ENCODE data around the gene CASQ2.

Gene CASQ2

GRCh38 chr1:115768549-115768948 lies at the start of gene CASQ2:
Gene CASQ2 (minus strand): TSS chr1:115768714. CDS start chr1:115768541, 173 bp downstream.
- Histone ChIP-seq H3K9me3 (ENCODE audit: control insufficient read depth, insufficient read depth, low read length) (no peaks in the 10 kb centered on the region), H3K36me3 (ENCODE audit: insufficient read depth, low read length) (no peaks in the 10 kb centered on the region), H3K4me1 (ENCODE audit: insufficient read depth, low read length) (peaks cover 6% of the 10 kb centered on the region), H3K9ac (ENCODE audit: low read depth, low read length) (no peak within 1 kb of the TSS)

- no peaks in the 10 kb centered on the region for H3K4me1 ChIP-seq (ENCODE audit: insufficient read depth, low read length)
- H3K9me3 ChIP-seq (ENCODE audit: control insufficient read depth, insufficient read depth, low read length): no peaks in the 10 kb centered on the region
- no peaks in the 10 kb centered on the region for H3K36me3 ChIP-seq (ENCODE audit: insufficient read depth, low read length)
- no peak overlapping the region for H3K9ac ChIP-seq (ENCODE audit: low read depth, low read length)
Observed at GRCh38 chr1:115815694-115816093, 47.2 kb upstream of the CASQ2 start.

GRCh38 chr1:115814685-115815398 lies 46.3 kb upstream of the CASQ2 start:
- Histone ChIP-seq H3K4me1 (ENCODE audit: insufficient read depth, low read length) (no peaks in the 10 kb centered on the region), H3K9me3 (ENCODE audit: control insufficient read depth, insufficient read depth, low read length) (no peaks in the 10 kb centered on the region), H3K36me3 (ENCODE audit: insufficient read depth, low read length) (no peaks in the 10 kb centered on the region), H3K9ac (ENCODE audit: low read depth, low read length) (no peak overlapping the region)

- Histone ChIP-seq H3K36me3 (ENCODE audit: insufficient read depth, low read length) (no peaks in the 10 kb centered on the region), H3K9ac (ENCODE audit: low read depth, low read length) (no peak overlapping the region), H3K9me3 (ENCODE audit: control insufficient read depth, insufficient read depth, low read length) (no peaks in the 10 kb centered on the region), H3K4me1 (ENCODE audit: insufficient read depth, low read length) (no peaks in the 10 kb centered on the region)
Observed at GRCh38 chr1:115813727-115814126, 45.2 kb upstream of the CASQ2 start.

GRCh38 chr1:115811140-115811828 lies 42.8 kb upstream of the CASQ2 start:
- H3K9ac ChIP-seq (ENCODE audit: low read depth, low read length): no peak overlapping the region
- no peaks in the 10 kb centered on the region for H3K4me1 ChIP-seq (ENCODE audit: insufficient read depth, low read length)

GRCh38 chr1:115810609-115811008 lies 42.1 kb upstream of the CASQ2 start:
- H3K4me1 ChIP-seq (ENCODE audit: insufficient read depth, low read length): no peaks in the 10 kb centered on the region

More at GRCh38 chr1:115811140-115811828, 42.8 kb upstream of the CASQ2 start:
- Histone ChIP-seq H3K9me3 (ENCODE audit: control insufficient read depth, insufficient read depth, low read length) (no peaks in the 10 kb centered on the region), H3K36me3 (ENCODE audit: insufficient read depth, low read length) (no peaks in the 10 kb centered on the region)

GRCh38 chr1:115809847-115810246 lies 41.3 kb upstream of the CASQ2 start:
- Histone ChIP-seq H3K4me1 (ENCODE audit: insufficient read depth, low read length) (no peaks in the 10 kb centered on the region), H3K9ac (ENCODE audit: low read depth, low read length) (no peak overlapping the region), H3K36me3 (ENCODE audit: insufficient read depth, low read length) (no peaks in the 10 kb centered on the region), H3K9me3 (ENCODE audit: control insufficient read depth, insufficient read depth, low read length) (no peaks in the 10 kb centered on the region)

More at GRCh38 chr1:115810609-115811008, 42.1 kb upstream of the CASQ2 start:
- Histone ChIP-seq H3K9me3 (ENCODE audit: control insufficient read depth, insufficient read depth, low read length) (no peaks in the 10 kb centered on the region), H3K9ac (ENCODE audit: low read depth, low read length) (no peak overlapping the region), H3K36me3 (ENCODE audit: insufficient read depth, low read length) (no peaks in the 10 kb centered on the region)

GRCh38 chr1:115809076-115809475 lies 40.6 kb upstream of the CASQ2 start:
- H3K36me3 ChIP-seq (ENCODE audit: insufficient read depth, low read length): no peaks in the 10 kb centered on the region
- no peak overlapping the region for H3K9ac ChIP-seq (ENCODE audit: low read depth, low read length)
- 0 out of 2 replicates have a peak, but pooled peaks cover 3% of the 10 kb centered on the region for H3K9me3 ChIP-seq (ENCODE audit: control insufficient read depth, insufficient read depth, low read length)
- H3K4me1 ChIP-seq (ENCODE audit: insufficient read depth, low read length): no peaks in the 10 kb centered on the region

- H3K4me1 ChIP-seq (ENCODE audit: insufficient read depth, low read length): no peaks in the 10 kb centered on the region
- no peak overlapping the region for H3K9ac ChIP-seq (ENCODE audit: low read depth, low read length)
- no peaks in the 10 kb centered on the region for H3K36me3 ChIP-seq (ENCODE audit: insufficient read depth, low read length)
- 0 out of 2 replicates have a peak, but pooled peaks cover 3% of the 10 kb centered on the region for H3K9me3 ChIP-seq (ENCODE audit: control insufficient read depth, insufficient read depth, low read length)
Observed at GRCh38 chr1:115807723-115808122, 39.2 kb upstream of the CASQ2 start.

GRCh38 chr1:115805597-115805996 lies 37.1 kb upstream of the CASQ2 start:
- Histone ChIP-seq H3K9ac (ENCODE audit: low read depth, low read length) (no peak overlapping the region), H3K4me1 (ENCODE audit: insufficient read depth, low read length) (no peaks in the 10 kb centered on the region), H3K9me3 (ENCODE audit: control insufficient read depth, insufficient read depth, low read length) (0 out of 2 replicates have a peak, but pooled peaks cover 3% of the 10 kb centered on the region), H3K36me3 (ENCODE audit: insufficient read depth, low read length) (no peaks in the 10 kb centered on the region)

- no peaks in the 10 kb centered on the region for H3K36me3 ChIP-seq (ENCODE audit: insufficient read depth, low read length)
- no peak overlapping the region for H3K9ac ChIP-seq (ENCODE audit: low read depth, low read length)
- H3K9me3 ChIP-seq (ENCODE audit: control insufficient read depth, insufficient read depth, low read length): 0 out of 2 replicates have a peak, but pooled peaks cover 3% of the 10 kb centered on the region
- peaks cover 1% of the 10 kb centered on the region; the same call in 1 of the 2 replicates for H3K4me1 ChIP-seq (ENCODE audit: insufficient read depth, low read length)
Observed at GRCh38 chr1:115802416-115802815, 33.9 kb upstream of the CASQ2 start.

- no peaks in the 10 kb centered on the region for H3K36me3 ChIP-seq (ENCODE audit: insufficient read depth, low read length)
- no peak overlapping the region for H3K9ac ChIP-seq (ENCODE audit: low read depth, low read length)
- no peaks in the 10 kb centered on the region for H3K9me3 ChIP-seq (ENCODE audit: control insufficient read depth, insufficient read depth, low read length)
- H3K4me1 ChIP-seq (ENCODE audit: insufficient read depth, low read length): peaks cover 18% of the 10 kb centered on the region
Observed at GRCh38 chr1:115797486-115797885, 29.0 kb upstream of the CASQ2 start.

- H3K36me3 ChIP-seq (ENCODE audit: insufficient read depth, low read length): no peaks in the 10 kb centered on the region
- peaks cover 18% of the 10 kb centered on the region for H3K4me1 ChIP-seq (ENCODE audit: insufficient read depth, low read length)
- H3K9me3 ChIP-seq (ENCODE audit: control insufficient read depth, insufficient read depth, low read length): no peaks in the 10 kb centered on the region
- no peak overlapping the region for H3K9ac ChIP-seq (ENCODE audit: low read depth, low read length)
Observed at GRCh38 chr1:115796897-115797296, 28.4 kb upstream of the CASQ2 start.

GRCh38 chr1:115796036-115796435 lies 27.5 kb upstream of the CASQ2 start:
- peaks cover 18% of the 10 kb centered on the region for H3K4me1 ChIP-seq (ENCODE audit: insufficient read depth, low read length)
- no peaks in the 10 kb centered on the region for H3K9me3 ChIP-seq (ENCODE audit: control insufficient read depth, insufficient read depth, low read length)
- no peaks in the 10 kb centered on the region for H3K36me3 ChIP-seq (ENCODE audit: insufficient read depth, low read length)
- H3K9ac ChIP-seq (ENCODE audit: low read depth, low read length): no peak overlapping the region

Measured in ES-I3 (cell line).